WERI-Rb-1 (cell line): ENCODE measurements around the gene DEAF1.
"Not testable (repeated sequence)": the region's sequence is repeated elsewhere in the genome, so short reads cannot be mapped to it uniquely, and the experiment has no call there.

Experiments
- DNase-seq: peaks from one replicate; pipeline ENCODE4 v3.0.0-alpha.2; 2020
- H3K27ac ChIP-seq: fragments of 250-450 bp; sonication (Bioruptor Pico); 2 replicates; pipeline ENCODE4 v1.5.1; 2020; ENCODE audit warnings: mild to moderate bottlenecking, moderate library complexity
- H3K27me3 ChIP-seq: fragments of 250-450 bp; sonication (Bioruptor Pico); 2 replicates; pipeline ENCODE4 v1.5.1; 2021; ENCODE audit warnings: mild to moderate bottlenecking, low read depth, moderate library complexity; ENCODE audit not compliant: insufficient read depth, severe bottlenecking
- H3K36me3 ChIP-seq: fragments of 250-450 bp; sonication (Bioruptor Pico); 2 replicates; pipeline ENCODE4 v1.5.1; 2020; ENCODE audit warnings: mild to moderate bottlenecking, moderate library complexity
- H3K4me3 ChIP-seq: 2 replicates; pipeline ENCODE4 v1.5.1; 2011; ENCODE audit warnings: low read depth, mild to moderate bottlenecking, control low read depth, low read length
- H3K9me3 ChIP-seq: fragments of 250-450 bp; sonication (Bioruptor Pico); 2 replicates; pipeline ENCODE4 v1.5.1; 2021; ENCODE audit warnings: mild to moderate bottlenecking, moderate library complexity; ENCODE audit not compliant: severe bottlenecking
- TF ChIP-seq, protein P1 (sequence below): IDR thresholded peaks from 2 replicates; pipeline ENCODE4 v1.5.1; 2011; ENCODE audit warnings: low read depth, mild to moderate bottlenecking, control low read depth, inconsistent platforms, low read length

The DEAF1 gene

DNA sequence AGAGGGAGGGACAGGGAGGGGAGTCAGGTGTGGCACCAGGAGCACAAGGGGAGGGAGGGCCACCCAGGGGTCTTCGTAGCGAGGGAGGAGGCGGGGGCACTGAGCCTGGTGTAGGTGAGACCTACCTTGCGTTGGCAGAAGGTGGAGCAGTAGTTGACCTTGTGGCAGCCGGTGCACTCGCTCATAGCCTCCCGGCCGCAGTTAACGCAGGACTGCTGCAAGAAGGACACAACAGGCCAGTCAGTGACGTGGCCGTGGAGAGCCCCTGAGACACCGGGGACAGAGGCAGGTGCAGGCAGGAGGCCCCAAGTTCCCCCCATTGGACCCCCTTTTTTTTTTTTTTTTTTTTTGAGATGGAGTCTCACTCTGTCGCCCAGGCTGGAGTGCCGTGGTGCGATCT lies 41.2 kb downstream of the DEAF1 start:
- TF ChIP-seq, protein P1, sequence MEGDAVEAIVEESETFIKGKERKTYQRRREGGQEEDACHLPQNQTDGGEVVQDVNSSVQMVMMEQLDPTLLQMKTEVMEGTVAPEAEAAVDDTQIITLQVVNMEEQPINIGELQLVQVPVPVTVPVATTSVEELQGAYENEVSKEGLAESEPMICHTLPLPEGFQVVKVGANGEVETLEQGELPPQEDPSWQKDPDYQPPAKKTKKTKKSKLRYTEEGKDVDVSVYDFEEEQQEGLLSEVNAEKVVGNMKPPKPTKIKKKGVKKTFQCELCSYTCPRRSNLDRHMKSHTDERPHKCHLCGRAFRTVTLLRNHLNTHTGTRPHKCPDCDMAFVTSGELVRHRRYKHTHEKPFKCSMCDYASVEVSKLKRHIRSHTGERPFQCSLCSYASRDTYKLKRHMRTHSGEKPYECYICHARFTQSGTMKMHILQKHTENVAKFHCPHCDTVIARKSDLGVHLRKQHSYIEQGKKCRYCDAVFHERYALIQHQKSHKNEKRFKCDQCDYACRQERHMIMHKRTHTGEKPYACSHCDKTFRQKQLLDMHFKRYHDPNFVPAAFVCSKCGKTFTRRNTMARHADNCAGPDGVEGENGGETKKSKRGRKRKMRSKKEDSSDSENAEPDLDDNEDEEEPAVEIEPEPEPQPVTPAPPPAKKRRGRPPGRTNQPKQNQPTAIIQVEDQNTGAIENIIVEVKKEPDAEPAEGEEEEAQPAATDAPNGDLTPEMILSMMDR = no peak

DNA sequence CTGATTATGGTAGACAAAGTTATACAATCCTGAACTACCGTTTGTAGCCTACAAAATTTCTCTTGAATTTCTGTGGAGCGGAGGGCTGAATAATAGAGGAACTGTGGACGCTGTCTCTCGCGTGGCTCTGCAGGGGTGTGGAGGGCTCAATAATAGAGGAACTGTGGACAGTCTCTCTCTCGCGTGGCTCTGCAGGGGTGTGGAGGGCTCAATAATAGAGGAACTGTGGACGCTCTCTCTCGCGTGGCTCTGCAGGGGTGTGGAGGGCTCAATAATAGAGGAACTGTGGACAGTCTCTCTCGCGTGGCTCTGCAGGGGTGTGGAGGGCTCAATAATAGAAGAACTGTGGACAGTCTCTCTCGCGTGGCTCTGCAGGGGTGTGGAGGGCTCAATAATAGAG lies 41.9 kb downstream of the DEAF1 start:
- H3K27me3 ChIP-seq, H3K27ac ChIP-seq, H3K9me3 ChIP-seq, DNase-seq, H3K4me3 ChIP-seq: not testable (repeated sequence)
- peaks cover 60% of the 10 kb centered on the region for H3K36me3 ChIP-seq

More for the DNA sequence above, 41.2 kb downstream of the DEAF1 start:
- H3K27ac ChIP-seq = no peak overlapping the region
- H3K9me3 ChIP-seq = no peaks in the 10 kb centered on the region
- no peaks in the 10 kb centered on the region for H3K27me3 ChIP-seq
- H3K36me3 ChIP-seq = peaks cover 65% of the 10 kb centered on the region
- H3K4me3 ChIP-seq = no peak overlapping the region
- no peak for DNase-seq

DNA sequence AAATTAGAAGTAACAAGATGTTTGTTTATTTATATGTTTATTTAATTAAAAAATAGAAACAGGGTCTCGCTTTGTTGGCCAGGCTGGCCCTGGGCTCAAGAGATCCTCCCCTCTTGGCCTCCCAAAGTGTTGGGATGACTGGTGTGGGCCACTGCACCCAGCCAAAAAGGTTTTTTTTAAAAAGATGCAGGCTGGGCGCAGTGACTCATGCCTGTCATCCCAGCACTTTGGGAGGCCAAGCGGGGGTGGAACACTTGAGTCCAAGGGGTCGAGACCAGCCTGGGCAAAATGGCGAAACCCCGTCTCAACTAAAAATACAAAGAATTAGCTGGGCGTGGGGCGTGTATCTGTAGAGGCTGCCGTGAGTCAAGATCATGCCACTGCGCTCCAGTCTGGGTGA lies 44.5 kb downstream of the DEAF1 start:
- no peak for DNase-seq
- TF ChIP-seq, protein P1 = no peak
- H3K36me3 ChIP-seq = peaks cover 54% of the 10 kb centered on the region

DNA sequence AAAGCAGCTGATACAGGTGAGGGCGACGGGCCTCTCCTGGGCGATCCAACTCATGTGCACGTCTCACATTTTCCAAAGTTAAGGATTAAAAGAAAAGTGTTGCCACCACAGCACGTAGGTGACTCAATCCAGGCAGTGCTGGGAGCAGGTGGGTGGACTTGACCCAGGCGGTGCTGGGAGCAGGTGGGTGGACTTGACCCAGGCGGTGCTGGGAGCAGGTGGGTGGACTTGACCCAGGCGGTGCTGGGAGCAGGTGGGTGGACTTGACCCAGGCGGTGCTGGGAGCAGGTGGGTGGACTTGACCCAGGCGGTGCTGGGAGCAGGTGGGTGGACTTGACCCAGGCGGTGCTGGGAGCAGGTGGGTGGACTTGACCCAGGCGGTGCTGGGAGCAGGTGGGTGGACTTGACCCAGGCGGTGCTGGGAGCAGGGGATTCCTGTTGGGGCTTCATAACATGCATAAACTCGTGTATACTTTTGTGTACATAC lies 47.3 kb downstream of the DEAF1 start:
- not testable (repeated sequence) for H3K27me3 ChIP-seq, H3K9me3 ChIP-seq, H3K27ac ChIP-seq, DNase-seq, H3K4me3 ChIP-seq
- H3K36me3 ChIP-seq = peaks cover 57% of the 10 kb centered on the region

More for the DNA sequence above, 44.5 kb downstream of the DEAF1 start:
- H3K27me3 ChIP-seq = no peaks in the 10 kb centered on the region
- H3K27ac ChIP-seq = no peak overlapping the region
- H3K4me3 ChIP-seq = no peak overlapping the region
- no peaks in the 10 kb centered on the region for H3K9me3 ChIP-seq

DNA sequence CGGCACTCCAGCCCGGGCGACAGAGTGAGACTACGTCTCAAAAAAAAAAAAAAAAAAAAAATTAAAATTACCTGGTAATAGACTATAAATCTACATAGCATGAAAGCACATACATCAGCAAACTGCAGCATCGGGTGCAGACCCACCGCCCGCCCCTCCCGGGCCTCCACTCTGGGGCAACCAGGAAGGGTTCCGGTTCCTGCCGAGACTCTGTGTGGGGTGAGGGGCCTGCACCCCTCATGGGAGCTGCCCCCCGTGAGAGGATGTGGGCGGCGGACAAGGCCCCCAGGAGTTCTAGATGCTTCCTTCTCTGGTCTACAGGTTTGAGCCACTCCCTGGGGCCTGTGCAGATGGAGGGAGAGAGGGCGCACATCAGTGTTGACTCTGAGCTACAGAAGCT lies 48.8 kb downstream of the DEAF1 start:
- Histone ChIP-seq H3K27ac (no peak overlapping the region), H3K9me3 (no peaks in the 10 kb centered on the region), H3K4me3 (no peak overlapping the region), H3K36me3 (peaks cover 54% of the 10 kb centered on the region), H3K27me3 (no peaks in the 10 kb centered on the region)
- no peak for DNase-seq
- TF ChIP-seq, protein P1 = no peak

DNA sequence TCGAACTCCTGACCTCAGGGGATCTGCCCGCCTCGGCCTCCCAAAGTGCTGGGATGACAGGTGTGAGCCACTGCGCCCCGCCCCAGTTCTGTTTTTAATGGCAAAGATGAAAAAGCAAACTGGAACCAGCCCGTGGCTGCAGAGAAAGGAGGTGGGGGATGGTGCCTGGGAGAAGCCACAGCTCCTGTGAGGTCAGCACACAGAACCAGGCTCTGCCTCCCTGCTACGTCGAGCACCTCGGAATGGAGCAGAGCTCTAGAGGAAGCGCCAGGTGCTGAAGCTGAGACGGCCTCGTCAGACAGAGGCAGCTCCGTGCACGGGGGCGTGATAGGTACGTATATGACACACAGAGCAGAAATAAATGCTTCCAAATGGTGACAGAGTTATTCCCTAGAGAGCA lies 49.5 kb downstream of the DEAF1 start:
- DNase-seq = no peak
- peaks cover 53% of the 10 kb centered on the region for H3K36me3 ChIP-seq
- no peak overlapping the region for H3K4me3 ChIP-seq
- no peaks in the 10 kb centered on the region for H3K27me3 ChIP-seq
- no peaks in the 10 kb centered on the region for H3K9me3 ChIP-seq
- TF ChIP-seq, protein P1 = no peak
- H3K27ac ChIP-seq = no peak overlapping the region
